Stimulated activated CD8-positive, alpha-beta memory T cell treated with anti-CD3 and anti-CD28 coated beads, Interleukin-15, amount 100 ng/mL, for 48 hours (primary cell): Measurements from ENCODE around the gene HMGB1.

Experiments used
- DNase-seq, 2 donors: peaks; one replicate each; pipeline ENCODE4 v3.0.0-alpha.2; 2020; ENCODE audit warnings: low read depth in 2 of 2

Gene HMGB1

GRCh38 chr13:30431269-30431940 is 34.3 kb downstream of the HMGB1 start:
- DNase-seq, result no peak

DNA sequence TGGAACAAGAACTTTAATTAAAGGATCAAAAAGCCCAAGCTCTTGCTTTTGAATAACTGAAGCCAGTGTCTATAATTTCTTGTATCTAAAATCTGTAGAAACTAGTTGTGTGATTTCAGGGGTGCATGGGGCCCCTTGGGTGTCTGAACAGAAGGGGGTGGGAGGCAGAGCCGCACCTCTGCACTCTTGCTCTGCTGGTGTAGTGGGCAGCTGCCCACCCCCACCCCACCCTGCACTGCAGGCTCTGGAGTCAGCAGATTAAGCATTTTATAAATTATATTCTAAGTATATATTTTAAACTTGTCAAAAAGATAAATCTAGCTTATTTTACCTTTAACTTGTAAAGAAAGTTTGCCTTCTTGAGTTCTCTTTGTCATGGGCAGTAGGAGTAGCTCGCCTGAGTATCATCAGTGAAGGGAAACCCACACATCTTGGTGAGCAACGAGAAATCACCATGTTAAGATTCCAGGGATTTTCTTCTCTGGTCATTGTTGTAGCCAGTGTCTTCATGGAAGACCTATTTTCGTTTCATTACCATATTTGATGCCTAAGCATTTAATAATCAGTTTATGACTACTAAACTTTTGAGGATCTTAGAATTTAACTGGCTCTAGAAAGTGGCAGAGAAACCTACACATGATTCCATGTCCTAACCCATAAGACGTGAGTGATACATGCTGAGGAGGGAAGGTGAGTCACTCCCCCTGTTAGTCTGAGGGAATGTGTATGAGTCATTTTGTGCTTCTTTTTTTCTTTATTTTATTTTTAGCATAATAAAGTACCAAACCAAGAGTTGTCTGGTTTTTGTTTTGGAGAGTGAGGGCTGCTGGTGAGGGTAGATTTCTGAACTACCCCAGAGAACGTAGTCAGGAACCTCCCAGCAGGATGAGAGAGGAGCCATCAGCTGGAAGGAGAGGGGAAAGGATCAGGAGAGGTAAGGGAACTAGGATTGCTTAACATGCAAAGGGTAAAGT is 35.7 kb downstream of the HMGB1 start:
- DNase-seq, result no peak

DNA sequence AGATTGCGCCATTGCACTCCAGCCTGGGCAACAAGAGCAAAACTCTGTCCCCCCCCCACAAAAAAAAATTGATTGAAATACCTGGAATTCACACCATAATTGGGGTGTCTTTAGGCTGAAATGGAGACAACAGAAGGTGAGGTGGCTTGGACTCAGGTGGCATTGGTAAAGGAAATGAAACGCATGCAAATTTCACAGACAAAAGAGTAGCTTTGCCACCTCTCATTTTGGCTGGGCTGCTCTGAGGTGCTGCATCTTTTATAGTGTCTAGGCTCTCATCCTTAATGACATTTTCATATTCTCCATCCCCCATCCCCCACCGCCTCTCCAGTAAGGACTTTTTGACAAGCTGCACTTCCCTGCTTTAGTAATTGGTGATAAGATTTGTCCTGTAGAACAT is 36.5 kb downstream of the HMGB1 start:
- DNase-seq, result no peak

- no peak for DNase-seq
Observed at GRCh38 chr13:30423891-30424290, 41.8 kb downstream of the HMGB1 start.

DNA sequence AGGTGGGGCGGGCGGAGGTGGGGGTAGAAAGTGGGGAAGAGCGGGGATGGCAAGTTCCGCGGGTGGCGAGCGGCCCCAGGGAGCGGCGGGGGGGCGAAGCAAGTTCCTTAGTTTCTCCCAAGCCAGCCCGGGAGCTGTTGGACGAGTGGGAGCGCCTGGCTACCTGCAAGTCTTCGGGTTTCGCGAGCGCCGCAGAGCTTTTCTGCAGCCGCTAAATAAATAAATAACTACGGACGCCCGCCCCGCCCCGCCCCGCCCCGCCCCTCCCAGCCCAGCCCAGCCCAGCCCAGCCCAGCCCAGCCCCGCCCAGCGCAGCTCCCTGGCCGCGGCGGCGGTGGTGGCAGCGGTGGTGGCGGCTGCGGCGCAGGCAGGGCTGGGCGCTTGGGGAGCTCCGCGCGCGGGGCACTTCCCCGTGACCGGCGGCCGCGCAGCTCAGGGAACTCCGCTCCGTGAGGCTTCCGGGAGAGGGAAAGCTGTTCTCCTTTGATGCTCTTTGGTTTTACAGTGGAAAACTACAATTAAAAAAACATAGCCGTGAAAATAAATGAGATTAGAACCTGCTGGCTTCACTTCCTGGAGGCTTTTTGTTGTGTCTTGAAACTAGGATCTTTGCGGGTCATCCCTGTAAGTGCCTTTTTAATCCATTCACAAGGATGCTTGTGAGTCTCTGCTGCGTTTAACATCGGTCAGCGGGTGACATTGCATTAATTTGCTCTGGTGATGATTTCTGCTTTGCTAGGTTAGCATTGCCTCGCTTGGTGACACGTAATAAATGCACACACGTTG is 43.5 kb downstream of the HMGB1 start, which contains the start of gene UBE2L5:
TSS of gene UBE2L5 (plus strand) at position 440 of the 786 bp plus-strand sequence. CDS start 5,498 bp downstream, outside the sequence.
- peak; percentile 49 to 55 for DNase-seq

DNA sequence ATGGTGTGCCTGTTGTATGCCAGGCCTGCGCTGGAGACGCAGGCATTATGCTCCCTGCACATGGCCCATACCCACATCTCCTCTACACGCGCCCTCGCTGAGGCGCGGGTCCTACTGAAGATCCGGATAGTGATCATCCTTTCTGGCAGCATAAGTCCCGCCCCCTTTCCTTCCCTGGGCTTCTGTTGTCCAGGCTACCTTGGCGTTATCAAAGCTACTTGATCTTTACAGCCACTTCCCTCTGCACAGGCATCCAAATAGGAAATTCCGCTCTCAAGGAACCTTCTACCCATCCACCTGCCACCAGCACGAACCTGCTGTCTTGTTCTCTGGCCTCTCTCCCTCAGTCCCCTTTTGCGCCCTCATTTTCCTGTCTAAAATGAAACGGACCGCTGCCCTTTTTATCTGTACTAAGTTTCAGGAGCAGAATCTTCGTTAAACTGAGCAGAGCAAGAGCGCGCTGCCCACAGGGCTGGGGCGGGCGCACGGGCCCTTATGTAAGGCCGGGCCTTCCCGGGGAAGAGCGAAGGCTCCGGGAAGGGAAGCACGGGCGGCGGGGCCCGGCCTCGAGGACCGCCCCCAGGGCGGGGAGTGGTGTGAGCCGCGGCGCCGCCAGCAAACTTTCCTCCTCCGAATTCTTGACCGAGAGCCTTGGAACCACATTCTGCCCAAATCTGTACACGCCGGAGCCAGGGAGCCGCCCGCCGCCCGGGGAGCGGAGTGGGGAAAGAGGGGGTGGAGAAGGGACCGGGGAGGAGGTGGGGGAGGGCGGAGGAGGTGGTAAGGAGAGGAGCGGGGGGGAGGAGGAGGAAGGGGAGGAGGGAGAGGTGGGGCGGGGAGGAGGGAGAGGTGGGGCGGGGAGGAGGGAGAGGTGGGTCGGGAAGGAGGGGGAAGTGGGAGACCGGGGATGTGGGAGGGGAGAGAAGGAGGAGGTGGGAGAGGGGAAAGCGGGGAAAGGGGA is 44.4 kb downstream of the HMGB1 start:
- DNase-seq, result peak in 1 of 2 donors; percentile 9

DNA sequence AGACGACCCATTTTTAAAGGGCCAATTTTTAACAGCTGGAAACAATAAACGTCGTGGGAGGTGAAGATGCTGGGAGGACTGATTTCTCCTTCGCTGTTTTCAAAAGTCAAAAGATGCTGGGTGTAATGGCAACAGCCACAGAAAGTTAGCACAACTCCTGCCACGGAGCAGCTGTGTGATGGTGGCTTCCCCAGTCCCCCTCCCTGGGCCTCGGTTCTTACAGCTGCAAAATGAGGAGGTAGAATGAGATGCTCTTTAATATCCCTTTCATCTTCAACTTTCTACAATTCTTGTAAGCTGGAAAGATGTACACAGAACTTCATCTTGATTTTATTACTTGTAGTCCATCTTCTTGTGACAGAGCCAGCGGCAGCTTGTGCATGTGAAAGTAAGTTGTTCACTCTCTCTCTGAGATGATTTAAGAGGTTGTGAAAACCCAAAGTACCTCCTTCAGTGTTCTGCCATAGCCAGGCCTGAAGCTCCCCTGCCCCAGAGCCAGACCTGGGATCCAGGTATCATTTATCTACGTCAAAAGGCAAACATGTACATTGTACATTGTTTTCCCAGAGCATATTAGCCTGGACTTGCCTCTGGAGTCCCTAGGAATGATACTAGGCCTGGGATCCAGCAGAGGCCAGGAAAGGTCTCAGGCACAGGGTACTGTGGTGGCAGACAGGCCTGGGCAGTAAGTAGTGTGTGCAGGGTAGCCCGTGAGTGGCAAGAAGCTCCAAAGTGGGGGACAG is 46.8 kb downstream of the HMGB1 start:
- no peak for DNase-seq

DNA sequence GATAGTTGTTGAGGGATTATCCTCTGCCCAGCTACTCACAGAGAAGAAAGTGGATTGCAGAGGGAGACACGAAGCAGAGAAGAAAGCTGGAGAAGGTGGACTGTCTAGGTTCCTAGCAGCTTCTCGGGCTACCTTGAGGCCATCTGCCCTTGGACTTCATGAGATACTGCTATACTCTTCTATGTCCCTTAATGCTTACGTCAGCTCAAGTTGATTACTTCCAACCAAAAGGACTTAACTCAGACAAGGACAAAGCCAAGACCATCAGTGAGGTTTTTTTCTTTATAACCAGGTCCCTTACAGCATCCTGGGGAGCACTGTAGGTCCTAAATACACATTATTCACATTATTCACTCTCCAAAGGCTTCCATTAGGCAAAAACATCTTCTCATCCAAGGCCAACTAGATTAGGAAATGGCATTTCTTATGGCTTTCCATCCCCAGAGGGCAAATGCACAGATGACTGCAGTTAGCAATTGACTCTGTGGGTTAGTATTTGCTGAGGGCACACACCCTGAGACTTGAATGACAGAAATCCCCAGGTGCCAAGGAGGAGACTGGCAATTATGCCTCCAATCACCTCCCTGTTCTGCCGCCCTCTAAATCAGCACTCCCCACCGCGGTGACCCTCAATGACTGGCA is 47.5 kb downstream of the HMGB1 start:
- DNase-seq, result no peak

DNA sequence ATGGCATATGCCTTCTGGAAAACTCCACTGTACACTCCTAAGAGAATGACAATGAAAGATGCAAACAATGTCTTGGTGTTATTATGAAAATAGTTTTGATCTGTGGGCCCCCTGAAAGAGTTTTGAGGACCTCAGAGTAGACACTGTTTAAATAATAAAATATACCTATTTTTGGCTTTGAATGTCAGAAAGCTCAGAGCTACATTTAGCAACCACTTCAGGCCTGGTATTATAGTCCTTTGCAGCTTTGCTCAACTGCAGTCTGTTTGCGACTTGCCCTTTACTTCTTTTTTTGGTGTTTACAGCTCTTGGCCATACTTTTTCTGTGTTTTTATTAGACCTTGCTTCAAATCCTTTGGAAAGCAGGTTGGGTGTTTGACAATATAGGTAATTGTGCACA is 49.3 kb downstream of the HMGB1 start:
- no peak for DNase-seq

DNA sequence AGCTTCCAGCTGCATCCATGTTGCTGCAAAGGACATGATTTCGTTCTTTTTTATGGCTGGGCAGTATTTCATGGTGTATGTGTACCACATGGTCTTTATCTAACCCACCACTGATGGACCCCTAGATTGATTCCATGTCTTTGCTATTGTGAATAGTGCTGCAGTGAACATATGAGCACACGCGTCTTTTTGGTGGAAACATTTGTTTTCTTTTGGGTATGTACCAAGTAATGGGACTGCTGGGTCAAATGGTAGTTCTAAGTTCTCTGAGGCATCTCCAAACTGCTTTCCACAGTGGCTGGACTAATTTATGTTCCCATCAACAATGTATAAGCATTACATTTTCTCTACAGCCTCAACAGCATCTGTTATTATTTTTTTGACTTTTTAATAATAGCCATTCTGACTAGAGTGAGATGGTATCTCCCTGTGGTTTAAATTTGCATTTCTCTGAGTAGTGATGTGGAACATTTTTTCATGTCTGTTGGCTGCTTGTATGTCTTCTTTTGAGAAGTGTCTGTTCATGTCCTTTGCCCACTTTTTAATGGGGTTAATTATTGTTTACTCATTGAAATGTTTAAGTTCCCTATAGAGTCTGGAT is 50.2 kb downstream of the HMGB1 start:
- no peak for DNase-seq

DNA sequence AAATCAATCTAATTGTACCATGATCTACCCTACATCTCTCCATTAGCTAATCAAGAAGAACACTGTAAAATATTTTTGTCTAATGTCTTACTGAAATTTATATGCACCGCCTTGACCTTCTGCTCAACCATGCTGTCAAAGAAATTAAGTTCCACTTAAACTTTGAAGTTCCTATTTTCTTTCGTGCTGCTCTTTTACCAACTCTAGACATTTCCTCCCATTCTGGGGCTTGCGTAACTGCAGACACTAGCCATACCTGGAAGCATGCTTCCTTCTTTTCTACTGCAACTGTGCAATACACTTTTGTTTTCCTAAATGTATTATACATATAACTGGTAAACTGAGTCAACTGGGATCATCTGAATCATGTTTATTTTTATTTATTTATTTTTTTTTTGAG is 51.9 kb downstream of the HMGB1 start:
- no peak for DNase-seq

- no peak for DNase-seq
Observed at GRCh38 chr13:30412346-30412745, 53.4 kb downstream of the HMGB1 start.

DNA sequence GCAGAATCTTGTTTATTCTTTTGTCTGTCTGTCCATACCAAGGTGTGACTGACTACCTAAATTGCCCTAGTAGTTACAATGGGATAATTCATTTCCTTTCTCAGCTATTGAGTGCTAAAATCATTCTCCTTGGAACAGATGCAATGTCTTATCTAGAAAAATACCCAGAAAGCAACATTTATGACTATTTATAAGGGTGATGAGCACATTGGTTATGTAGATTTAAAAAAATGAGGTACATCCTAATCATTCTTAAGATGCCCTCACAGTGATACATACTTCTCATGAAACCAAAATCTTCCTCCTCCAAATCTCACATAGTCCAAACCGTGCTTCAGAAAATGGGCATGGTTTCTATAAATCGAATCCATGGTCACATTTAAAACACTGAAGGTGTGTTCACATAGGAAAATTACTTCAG is 55.0 kb downstream of the HMGB1 start:
- DNase-seq, result no peak

GRCh38 chr13:30409886-30410704 is 55.6 kb downstream of the HMGB1 start:
- DNase-seq, result no peak

GRCh38 chr13:30408319-30409101 is 57.2 kb downstream of the HMGB1 start:
- peak; percentile 88 to 89 for DNase-seq

DNA sequence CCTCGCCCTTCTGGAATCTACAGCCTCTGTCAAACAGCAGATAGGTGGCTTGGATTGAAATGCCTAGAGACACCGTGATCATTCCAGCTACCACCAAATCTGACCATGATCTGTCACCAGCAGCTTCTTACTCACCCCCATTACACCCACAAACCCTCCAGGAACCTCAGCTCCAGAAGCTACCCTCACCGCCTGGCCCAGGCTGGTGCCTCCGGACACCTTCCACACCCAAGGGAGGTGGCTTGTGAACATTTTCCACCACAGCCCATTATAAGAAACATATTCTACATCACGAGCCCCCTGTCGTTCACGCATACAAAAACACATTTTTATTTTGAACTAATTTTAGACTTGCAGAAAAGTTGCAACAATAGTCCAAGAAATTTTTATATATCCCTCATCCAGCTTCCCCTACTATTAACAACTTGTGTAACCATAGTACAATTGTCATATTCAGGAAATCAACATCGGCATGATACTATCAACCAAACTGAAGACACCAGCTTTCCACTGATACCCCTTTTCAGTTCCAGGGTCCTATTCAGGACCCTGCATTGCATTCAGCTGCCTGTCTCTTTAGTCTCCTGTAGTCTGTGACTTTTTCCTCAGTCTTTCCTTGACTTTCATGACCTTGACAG is 58.8 kb downstream of the HMGB1 start:
- no peak for DNase-seq
